HCT116 (cell line): ENCODE results near the gene GRK5.

Experiments
- EGR1 ChIP-seq: IDR thresholded peaks from 2 replicates; pipeline ENCODE4 v1.6.1; 2012; ENCODE audit warnings: low read depth
- EZH2 ChIP-seq: fragments of 200-600 bp; sonication (generic); IDR thresholded peaks from 2 replicates; pipeline ENCODE4 v1.6.1; 2017; ENCODE audit warnings: antibody characterized with exemption, mixed run types
- EZH2phosphoT487 ChIP-seq: fragments of 200-600 bp; IDR thresholded peaks from 2 replicates; pipeline ENCODE4 v1.6.1; 2018; ENCODE audit warnings: antibody characterized with exemption, borderline replicate concordance
- JUND ChIP-seq: IDR thresholded peaks from 2 replicates; pipeline ENCODE4 v1.6.1; 2012
- POLR2A ChIP-seq: IDR thresholded peaks from 2 replicates; pipeline ENCODE4 v1.7.0; 2011; ENCODE audit warnings: borderline replicate concordance; ENCODE audit not compliant: insufficient read depth, insufficient read length; ENCODE audit errors: extremely low read depth
- POLR2AphosphoS5 ChIP-seq: IDR thresholded peaks from 2 replicates; pipeline ENCODE4 v1.6.1; 2011; ENCODE audit warnings: mild to moderate bottlenecking, low read depth, low read length, moderate library complexity
- RAD21 ChIP-seq: IDR thresholded peaks from 2 replicates; pipeline ENCODE4 v1.6.1; 2012; ENCODE audit warnings: low read depth, mild to moderate bottlenecking
- SP1 ChIP-seq: IDR thresholded peaks from 2 replicates; pipeline ENCODE4 v1.6.1; 2012; ENCODE audit warnings: low read depth
- SRF ChIP-seq: IDR thresholded peaks from 2 replicates; pipeline ENCODE4 v1.6.1; 2012; ENCODE audit warnings: low read depth
- YY1 ChIP-seq: IDR thresholded peaks from 2 replicates; pipeline ENCODE4 v1.6.1; 2011; ENCODE audit warnings: low read length, low read depth, moderate library complexity, mild to moderate bottlenecking; ENCODE audit not compliant: insufficient replicate concordance; ENCODE audit errors: extremely low read depth
- ZNF274 ChIP-seq: fragments of 200-500 bp; sonication (Bioruptor generic); IDR thresholded peaks from 2 replicates; pipeline ENCODE4 v1.6.1; 2014; ENCODE audit warnings: mild to moderate bottlenecking, low read depth, low read length, inconsistent platforms
- TF ChIP-seq, protein P1 (sequence below), 3 experiments: fragments of 200-600 bp in 1 of 3; sonication (generic) in 1 of 3; IDR thresholded peaks in 2 of 3; conservative IDR thresholded peaks in 1 of 3; 2 replicates each; pipeline ENCODE4 v1.5.1; 2012 to 2017; ENCODE audit warnings: low read depth in 2 of 3, low read length in 2 of 3, antibody characterized with exemption in 1 of 3, borderline replicate concordance in 1 of 3, control low read depth in 1 of 3, mild to moderate bottlenecking in 1 of 3, mixed read lengths in 1 of 3, mixed run types in 1 of 3, moderate library complexity in 1 of 3; ENCODE audit not compliant: insufficient read depth in 1 of 3
- TF ChIP-seq, protein P2 (sequence below): IDR thresholded peaks from 2 replicates; pipeline ENCODE4 v1.6.1; 2012; ENCODE audit warnings: low read depth

DNA sequence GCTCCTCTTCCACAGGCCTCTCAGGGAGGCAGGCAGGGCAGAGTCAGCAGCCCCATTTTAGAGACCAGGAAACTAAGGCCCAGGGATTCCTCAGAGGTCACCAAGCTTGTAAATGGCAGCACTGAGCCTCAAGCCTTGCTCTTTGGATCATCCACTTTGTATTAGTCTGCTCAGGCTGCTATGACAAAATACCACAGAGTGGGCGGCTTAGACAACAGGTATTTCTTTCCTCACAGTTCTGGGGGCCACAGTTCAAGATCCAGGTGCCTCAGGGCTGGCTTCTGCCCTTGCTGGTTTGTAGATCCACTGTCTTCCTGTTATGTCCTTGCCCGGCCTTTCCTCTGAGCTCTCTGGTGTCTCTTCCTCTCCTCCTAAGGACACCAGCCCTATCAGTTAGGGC, 151.2 kb downstream of the GRK5 start:
- TF ChIP-seq POLR2AphosphoS5 (no peak), EZH2 (no peak), POLR2A (no peak), SRF (no peak), YY1 (no peak), RAD21 (no peak), JUND (no peak), ZNF274 (no peak), EZH2phosphoT487 (no peak), SP1 (no peak), EGR1 (no peak)
- TF ChIP-seq, protein P1, sequence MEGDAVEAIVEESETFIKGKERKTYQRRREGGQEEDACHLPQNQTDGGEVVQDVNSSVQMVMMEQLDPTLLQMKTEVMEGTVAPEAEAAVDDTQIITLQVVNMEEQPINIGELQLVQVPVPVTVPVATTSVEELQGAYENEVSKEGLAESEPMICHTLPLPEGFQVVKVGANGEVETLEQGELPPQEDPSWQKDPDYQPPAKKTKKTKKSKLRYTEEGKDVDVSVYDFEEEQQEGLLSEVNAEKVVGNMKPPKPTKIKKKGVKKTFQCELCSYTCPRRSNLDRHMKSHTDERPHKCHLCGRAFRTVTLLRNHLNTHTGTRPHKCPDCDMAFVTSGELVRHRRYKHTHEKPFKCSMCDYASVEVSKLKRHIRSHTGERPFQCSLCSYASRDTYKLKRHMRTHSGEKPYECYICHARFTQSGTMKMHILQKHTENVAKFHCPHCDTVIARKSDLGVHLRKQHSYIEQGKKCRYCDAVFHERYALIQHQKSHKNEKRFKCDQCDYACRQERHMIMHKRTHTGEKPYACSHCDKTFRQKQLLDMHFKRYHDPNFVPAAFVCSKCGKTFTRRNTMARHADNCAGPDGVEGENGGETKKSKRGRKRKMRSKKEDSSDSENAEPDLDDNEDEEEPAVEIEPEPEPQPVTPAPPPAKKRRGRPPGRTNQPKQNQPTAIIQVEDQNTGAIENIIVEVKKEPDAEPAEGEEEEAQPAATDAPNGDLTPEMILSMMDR (IDR thresholded peaks at IDR 0.05 in 2 of 3, conservative IDR thresholded peaks at IDR 0.05 in 1 of 3; ENCODE audit: borderline replicate concordance in 1 of 3, insufficient read depth in 1 of 3, low read depth in 2 of 3, low read length in 2 of 3) = no peak
- TF ChIP-seq, protein P2, sequence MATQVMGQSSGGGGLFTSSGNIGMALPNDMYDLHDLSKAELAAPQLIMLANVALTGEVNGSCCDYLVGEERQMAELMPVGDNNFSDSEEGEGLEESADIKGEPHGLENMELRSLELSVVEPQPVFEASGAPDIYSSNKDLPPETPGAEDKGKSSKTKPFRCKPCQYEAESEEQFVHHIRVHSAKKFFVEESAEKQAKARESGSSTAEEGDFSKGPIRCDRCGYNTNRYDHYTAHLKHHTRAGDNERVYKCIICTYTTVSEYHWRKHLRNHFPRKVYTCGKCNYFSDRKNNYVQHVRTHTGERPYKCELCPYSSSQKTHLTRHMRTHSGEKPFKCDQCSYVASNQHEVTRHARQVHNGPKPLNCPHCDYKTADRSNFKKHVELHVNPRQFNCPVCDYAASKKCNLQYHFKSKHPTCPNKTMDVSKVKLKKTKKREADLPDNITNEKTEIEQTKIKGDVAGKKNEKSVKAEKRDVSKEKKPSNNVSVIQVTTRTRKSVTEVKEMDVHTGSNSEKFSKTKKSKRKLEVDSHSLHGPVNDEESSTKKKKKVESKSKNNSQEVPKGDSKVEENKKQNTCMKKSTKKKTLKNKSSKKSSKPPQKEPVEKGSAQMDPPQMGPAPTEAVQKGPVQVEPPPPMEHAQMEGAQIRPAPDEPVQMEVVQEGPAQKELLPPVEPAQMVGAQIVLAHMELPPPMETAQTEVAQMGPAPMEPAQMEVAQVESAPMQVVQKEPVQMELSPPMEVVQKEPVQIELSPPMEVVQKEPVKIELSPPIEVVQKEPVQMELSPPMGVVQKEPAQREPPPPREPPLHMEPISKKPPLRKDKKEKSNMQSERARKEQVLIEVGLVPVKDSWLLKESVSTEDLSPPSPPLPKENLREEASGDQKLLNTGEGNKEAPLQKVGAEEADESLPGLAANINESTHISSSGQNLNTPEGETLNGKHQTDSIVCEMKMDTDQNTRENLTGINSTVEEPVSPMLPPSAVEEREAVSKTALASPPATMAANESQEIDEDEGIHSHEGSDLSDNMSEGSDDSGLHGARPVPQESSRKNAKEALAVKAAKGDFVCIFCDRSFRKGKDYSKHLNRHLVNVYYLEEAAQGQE = no peak
